Mucosa of descending colon (tissue), 3 donors: ENCODE results near the gene SLC4A2. TPM values are rescaled to one million over a fixed set of nuclear protein-coding genes. Genes with fewer than 3 reads are reported as not detected.

ENCODE experiments used
- ATAC-seq: fragments of 200-7000 bp; cut with Tn5 transposase; one replicate; pipeline ENCODE4 v1.9.1; 2020; ENCODE audit warnings: mild to moderate bottlenecking, moderate library complexity
- DNase-seq, 3 donors: peaks; one replicate each; pipeline ENCODE4 v3.0.0-alpha.2; 2020
- H3K36me3 ChIP-seq: fragments of 200-600 bp; one replicate; pipeline ENCODE4 v1.8.0; 2021; ENCODE audit warnings: low read depth, mild to moderate bottlenecking
- H3K4me1 ChIP-seq: fragments of 200-600 bp; one replicate; pipeline ENCODE4 v1.8.0; 2021; ENCODE audit warnings: low read depth, mild to moderate bottlenecking
- H3K4me3 ChIP-seq: fragments of 200-600 bp; one replicate; pipeline ENCODE4 v1.8.0; 2021; ENCODE audit warnings: mild to moderate bottlenecking
- H3K9me3 ChIP-seq: fragments of 200-600 bp; one replicate; pipeline ENCODE4 v1.8.0; 2021; ENCODE audit warnings: mild to moderate bottlenecking
- CTCF ChIP-seq: fragments of 200-600 bp; IDR thresholded peaks from one replicate; pipeline ENCODE4 v1.8.0; 2022; ENCODE audit warnings: antibody characterized with exemption, mild to moderate bottlenecking
- intact Hi-C, 2 donors: fragments of 100-400 bp; cut with DNase I in 1 of 2; cut with micrococcal nuclease in 1 of 2; formaldehyde crosslinking; loops; one replicate each; pipeline versions ENCODE4 v1.11.0 to v1.11.1; 2022; cut with DNase I, micrococcal nuclease
- total RNA-seq, 3 donors: library from RNA; stranded (reverse); fragmentation: NEBNext Ultra II Directional in 2 of 3; extraction: Animal tissue kit (Norgen Biotek cat#: 25700) in 2 of 3; gene quantifications; one replicate each; pipeline versions ENCODE4 v1.2.1 to v1.2.4, GENCODE V29; 2021 to 2023
- donor health status: DM: no; HTN: no; CAD: no; lungs with moderate emphysema.
- donor health status: DM: no; HTN: no; CAD: no.
- donor health status: DM: no; HTN: yes; CAD: no.

Gene SLC4A2
- total RNA-seq, 3 donors from 2014 or later, result 82.2 to 168 (median 89.5) TPM

GRCh38 chr7:151057506-151057988 is 1.8 kb upstream of the SLC4A2 start, which contains the start of gene CDK5:
Gene CDK5, minus strand, starts transcription at chr7:151057897. Its CDS starts 49 bp downstream, at chr7:151057848.
- H3K36me3 ChIP-seq, result no peaks in the 10 kb centered on the region
- peak within 1 kb of the TSS; percentile 36 for H3K4me3 ChIP-seq
- intact Hi-C loops, result no loop called here
- peaks cover 36% of the 10 kb centered on the region for H3K4me1 ChIP-seq
- H3K9me3 ChIP-seq, result no peaks in the 10 kb centered on the region
- no peak for TF ChIP-seq CTCF
- no peak for ATAC-seq
- DNase-seq, result no peak

GRCh38 chr7:151057989-151058780 is 1.2 kb upstream of the SLC4A2 start:
- TF ChIP-seq CTCF, result no peak
- no peaks in the 10 kb centered on the region for H3K9me3 ChIP-seq
- ATAC-seq (peak; percentile 82), DNase-seq (peak; percentile 97 to 99 (median 98))
- no peaks in the 10 kb centered on the region for H3K36me3 ChIP-seq
- H3K4me1 ChIP-seq, result peaks cover 36% of the 10 kb centered on the region
- peak overlapping the region; percentile 36 for H3K4me3 ChIP-seq
- intact Hi-C loops, result no loop called here

GRCh38 chr7:151058781-151059366 is 515 bp upstream of the SLC4A2 start:
- H3K9me3 ChIP-seq, result no peaks in the 10 kb centered on the region
- no peak for ATAC-seq

GRCh38 chr7:151060113-151060415 is 675 bp downstream of the SLC4A2 start:
- ATAC-seq (no peak), DNase-seq (no peak)
- Histone ChIP-seq H3K4me1 (peaks cover 36% of the 10 kb centered on the region), H3K4me3 (peak overlapping the region; percentile 50), H3K9me3 (no peaks in the 10 kb centered on the region), H3K36me3 (no peaks in the 10 kb centered on the region)
- intact Hi-C loops, result no loop called here
- TF ChIP-seq CTCF, result no peak

More at GRCh38 chr7:151058781-151059366, 515 bp upstream of the SLC4A2 start:
- no peaks in the 10 kb centered on the region for H3K36me3 ChIP-seq
- H3K4me3 ChIP-seq, result peak overlapping the region; percentile 50
- no peak for TF ChIP-seq CTCF
- intact Hi-C loops, result no loop called here
- peak in 1 of 3 donors; percentile 38 for DNase-seq
- peaks cover 36% of the 10 kb centered on the region for H3K4me1 ChIP-seq

- Histone ChIP-seq H3K36me3 (no peaks in the 10 kb centered on the region), H3K4me3 (peak overlapping the region; percentile 50), H3K9me3 (no peaks in the 10 kb centered on the region), H3K4me1 (peaks cover 36% of the 10 kb centered on the region)
- no peak for TF ChIP-seq CTCF
- ATAC-seq (no peak), DNase-seq (peak in 2 of 3 donors; percentile 50 to 70)
- intact Hi-C loops, result no loop called here
These were observed 1.2 kb downstream of the SLC4A2 start for GRCh38 chr7:151060416-151061212.
